Activated CD8-positive, alpha-beta memory T cell treated with anti-CD3 and anti-CD28 coated beads for 4 hours (primary cell): ENCODE measurements around the gene EIF4G3.
"Not testable (repeated sequence)": the region's sequence is repeated elsewhere in the genome, so short reads cannot be mapped to it uniquely, and the experiment has no call there.

Experiments used
- DNase-seq, 2 donors: peaks; one replicate each; pipeline ENCODE4 v3.0.0-alpha.2; 2020; ENCODE audit warnings: low read depth in 2 of 2

EIF4G3 gene

DNA sequence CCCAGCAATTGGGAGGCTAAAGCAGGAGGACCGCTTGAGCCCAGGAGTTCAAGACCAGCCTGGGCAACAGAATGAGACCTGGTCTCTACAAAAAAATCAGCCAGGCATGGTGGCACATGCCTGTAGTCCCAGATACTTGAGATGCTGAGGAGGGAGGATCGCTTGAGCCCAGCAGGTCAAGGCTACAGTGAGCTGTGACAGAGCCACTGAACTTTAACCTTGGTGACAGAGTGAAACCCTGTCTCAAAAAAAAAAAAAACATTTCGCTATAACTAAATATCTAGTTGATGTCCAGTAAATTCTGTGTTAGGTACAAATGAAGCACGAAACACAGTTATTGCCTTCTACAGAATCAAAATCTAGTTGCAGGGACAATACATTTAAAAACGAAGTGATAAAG, 293.9 kb downstream of the EIF4G3 start:
- no peak for DNase-seq

DNA sequence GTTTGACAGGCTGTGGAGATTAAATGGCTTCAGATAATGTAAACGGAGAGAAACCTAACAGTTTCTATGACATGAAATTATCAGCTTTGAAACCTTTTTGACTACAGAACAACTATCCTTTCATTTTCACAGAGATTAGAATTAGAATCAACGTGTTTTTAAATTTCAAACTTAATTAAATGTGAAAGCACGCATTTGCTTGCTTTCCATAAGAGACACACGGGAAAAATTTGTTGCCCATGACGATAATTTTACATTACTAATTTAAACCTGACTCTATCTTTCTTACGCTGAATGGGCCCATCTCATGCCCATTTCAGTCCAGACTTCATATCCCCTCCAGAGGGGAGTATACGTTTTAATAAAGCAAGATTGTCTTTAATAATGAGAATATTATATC, 297.9 kb downstream of the EIF4G3 start:
- no peak for DNase-seq

GRCh38 chr1:20875198-20875973, 301.3 kb downstream of the EIF4G3 start:
- DNase-seq = no peak

GRCh38 chr1:20873311-20873710, 303.4 kb downstream of the EIF4G3 start:
- no peak for DNase-seq

DNA sequence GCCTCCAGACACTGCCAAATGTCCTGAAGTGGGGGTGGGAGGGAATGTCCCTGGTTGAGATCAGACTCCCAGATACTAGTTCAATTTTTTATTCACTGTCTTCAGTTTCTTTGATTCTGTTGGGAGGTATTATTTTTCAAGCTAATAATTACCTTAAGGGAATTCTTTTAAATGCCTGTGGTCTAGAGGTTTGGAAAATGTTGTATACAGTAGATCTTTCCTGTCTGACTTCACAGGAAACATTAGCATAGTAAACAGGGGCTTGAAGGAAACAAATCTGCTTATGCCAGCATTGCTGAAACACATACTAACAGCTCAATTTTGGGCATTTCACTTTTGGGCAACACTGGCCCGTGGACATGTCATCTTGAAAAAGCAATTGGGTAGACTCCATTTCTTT, 305.3 kb downstream of the EIF4G3 start:
- DNase-seq = no peak

DNA sequence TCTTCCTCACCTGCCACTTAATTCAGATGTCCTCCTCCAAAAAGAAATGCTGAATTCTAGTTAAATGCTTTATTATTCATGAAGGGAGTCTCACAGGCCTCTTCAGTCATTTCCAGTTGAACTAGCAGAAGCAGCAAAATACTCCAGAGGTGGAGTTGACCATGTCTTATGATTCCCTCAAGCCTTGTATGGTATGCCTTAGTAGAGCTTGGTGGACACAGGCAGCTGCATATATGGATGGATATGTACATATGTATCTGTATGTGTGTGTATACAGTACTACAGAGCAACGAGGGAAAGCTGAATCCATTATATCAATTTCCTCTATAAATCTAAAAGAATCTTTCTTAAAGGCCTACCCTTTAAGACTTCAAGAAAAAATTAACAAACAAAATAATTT, 306.0 kb downstream of the EIF4G3 start:
- DNase-seq = no peak

DNA sequence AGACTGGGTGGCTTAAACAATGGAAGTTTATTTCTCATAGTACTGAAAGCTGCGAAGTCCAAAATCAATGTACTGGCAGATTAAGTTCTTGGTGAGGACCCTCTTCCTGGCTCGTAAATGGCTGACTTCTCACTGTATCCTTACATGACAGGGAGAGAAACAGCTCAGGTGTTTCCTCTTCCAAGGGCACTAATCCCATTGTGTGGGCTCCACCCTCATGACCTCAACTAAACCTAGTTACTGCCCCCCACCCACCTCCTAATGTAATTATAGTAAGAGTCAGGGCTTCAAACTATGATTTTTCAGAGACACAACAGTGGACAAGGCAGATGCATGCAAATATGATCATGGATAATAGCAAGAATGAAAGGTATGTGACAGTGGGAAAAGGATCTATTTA, 308.4 kb downstream of the EIF4G3 start:
- no peak for DNase-seq

GRCh38 chr1:20867847-20868246, 308.9 kb downstream of the EIF4G3 start:
- DNase-seq = no peak

DNA sequence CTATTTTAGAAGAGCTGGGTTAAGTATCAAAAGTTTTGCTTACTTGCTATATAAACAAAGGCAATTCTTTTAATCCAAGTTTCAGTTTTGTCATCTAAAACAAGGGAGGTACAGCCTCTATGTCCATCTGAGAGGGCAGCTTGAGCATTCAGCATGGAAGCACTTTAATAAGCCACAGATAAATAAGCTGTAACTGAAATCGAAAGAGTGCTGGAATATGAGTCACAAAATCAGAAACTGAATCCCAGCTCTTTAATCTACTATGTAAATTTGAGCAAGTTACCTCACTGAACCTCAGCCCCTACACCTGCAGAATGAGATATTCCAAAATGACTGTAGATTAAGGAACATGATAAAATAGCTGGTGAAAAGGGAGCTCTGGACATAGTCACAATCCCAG, 309.6 kb downstream of the EIF4G3 start:
- DNase-seq = no peak

- DNase-seq = no peak
These were observed 311.7 kb downstream of the EIF4G3 start for GRCh38 chr1:20865001-20865400.

GRCh38 chr1:20854529-20854928, 322.2 kb downstream of the EIF4G3 start:
- DNase-seq = no peak

DNA sequence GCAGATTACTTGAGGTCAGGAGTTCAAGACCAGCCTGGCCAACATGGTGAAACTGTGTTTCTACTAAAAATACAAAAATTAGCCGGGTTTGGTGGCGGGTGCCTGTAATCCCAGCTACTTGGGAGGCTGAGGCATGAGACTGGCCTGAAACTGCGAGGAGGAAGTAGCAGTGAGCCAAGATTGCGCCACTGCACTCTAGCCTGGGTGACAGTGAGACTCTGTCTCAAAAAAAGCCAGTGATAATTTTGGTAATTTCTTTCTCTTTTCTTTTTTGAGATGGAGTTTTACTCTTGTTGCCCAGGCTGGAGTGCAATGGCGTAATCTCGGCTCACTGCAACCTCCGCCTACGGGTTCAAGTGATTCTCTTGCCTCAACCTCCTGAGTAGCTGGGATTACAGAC, 324.9 kb downstream of the EIF4G3 start:
- DNase-seq = not testable (repeated sequence)

- DNase-seq = no peak
These were observed 326.7 kb downstream of the EIF4G3 start for GRCh38 chr1:20850021-20850420.

- DNase-seq = no peak
These were observed 327.6 kb downstream of the EIF4G3 start for GRCh38 chr1:20849100-20849499.

GRCh38 chr1:20848162-20848561, 328.5 kb downstream of the EIF4G3 start:
- DNase-seq = no peak

DNA sequence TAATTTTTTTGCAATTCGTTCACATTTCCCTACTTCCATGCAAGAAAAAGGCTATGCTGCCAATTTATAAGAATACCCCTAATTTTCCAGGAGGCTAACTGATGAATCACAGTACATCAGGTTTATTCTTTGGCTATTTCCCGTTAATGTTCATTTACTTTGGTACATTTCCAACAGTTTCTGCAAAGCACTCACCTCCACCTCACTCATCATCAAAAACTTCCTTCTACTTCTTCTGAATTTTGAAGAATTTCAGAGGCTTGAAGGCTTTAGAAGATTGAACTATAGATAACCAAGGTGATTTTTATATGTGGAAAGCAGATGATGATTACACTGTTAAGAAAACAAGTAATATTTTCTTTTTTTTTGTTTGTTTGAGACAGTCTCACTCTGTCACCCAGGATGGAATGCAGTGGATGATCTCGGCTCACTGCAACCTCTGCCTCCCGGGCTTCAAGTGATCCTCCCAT, 329.1 kb downstream of the EIF4G3 start:
- no peak for DNase-seq

- DNase-seq = no peak
These were observed 330.0 kb downstream of the EIF4G3 start for GRCh38 chr1:20846461-20847374.

DNA sequence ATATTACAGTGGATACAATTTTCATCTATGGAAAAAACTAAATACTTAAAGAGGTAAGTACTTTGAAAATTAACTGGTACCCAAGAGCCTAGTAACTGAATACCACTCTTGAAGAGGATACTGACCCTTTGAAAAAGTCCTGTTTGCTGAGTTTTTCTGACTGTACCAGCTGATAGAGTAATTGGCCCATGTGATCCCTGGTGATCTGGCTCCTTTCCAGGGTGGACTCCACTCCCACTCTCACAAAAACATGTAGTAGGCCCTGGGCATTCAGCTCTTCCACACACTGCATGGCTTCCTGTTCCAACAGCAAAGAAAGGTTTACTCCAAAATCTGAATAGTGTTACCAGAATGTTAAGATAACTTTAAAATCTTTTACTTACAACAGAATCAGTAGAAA, 336.0 kb downstream of the EIF4G3 start:
- DNase-seq = no peak

- no peak for DNase-seq
These were observed 339.0 kb downstream of the EIF4G3 start for GRCh38 chr1:20837554-20838192.

- DNase-seq = no peak
These were observed 340.5 kb downstream of the EIF4G3 start for GRCh38 chr1:20836230-20836629.

- no peak for DNase-seq
These were observed 341.9 kb downstream of the EIF4G3 start for GRCh38 chr1:20834780-20835179.

GRCh38 chr1:20834192-20834591, 342.5 kb downstream of the EIF4G3 start:
- no peak for DNase-seq
